ENCODE data around the gene PANK3.

DNA sequence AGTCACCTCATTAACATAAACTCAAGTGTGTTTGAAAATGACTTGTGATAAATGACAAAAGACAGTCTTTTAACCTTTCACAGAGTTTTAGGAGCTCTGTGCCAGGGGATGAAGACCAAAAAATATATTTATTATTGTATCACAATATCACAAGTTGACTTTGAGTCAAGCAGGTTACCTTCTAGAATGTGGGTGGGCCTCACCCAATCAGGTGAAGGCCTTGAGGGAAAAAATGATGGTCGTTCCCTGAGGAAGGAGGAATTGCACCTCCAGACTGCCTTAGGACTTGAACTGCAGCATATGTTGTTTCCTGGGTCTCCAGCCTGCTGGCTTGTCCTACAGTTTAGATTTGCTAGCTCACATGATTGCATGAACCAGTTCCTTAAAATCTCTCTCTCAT lies 41.6 kb upstream of the PANK3 start:
- no peak for TF ChIP-seq POLR2A (IDR thresholded peaks at IDR 0.05)
- TF ChIP-seq, protein P1, sequence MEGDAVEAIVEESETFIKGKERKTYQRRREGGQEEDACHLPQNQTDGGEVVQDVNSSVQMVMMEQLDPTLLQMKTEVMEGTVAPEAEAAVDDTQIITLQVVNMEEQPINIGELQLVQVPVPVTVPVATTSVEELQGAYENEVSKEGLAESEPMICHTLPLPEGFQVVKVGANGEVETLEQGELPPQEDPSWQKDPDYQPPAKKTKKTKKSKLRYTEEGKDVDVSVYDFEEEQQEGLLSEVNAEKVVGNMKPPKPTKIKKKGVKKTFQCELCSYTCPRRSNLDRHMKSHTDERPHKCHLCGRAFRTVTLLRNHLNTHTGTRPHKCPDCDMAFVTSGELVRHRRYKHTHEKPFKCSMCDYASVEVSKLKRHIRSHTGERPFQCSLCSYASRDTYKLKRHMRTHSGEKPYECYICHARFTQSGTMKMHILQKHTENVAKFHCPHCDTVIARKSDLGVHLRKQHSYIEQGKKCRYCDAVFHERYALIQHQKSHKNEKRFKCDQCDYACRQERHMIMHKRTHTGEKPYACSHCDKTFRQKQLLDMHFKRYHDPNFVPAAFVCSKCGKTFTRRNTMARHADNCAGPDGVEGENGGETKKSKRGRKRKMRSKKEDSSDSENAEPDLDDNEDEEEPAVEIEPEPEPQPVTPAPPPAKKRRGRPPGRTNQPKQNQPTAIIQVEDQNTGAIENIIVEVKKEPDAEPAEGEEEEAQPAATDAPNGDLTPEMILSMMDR (IDR thresholded peaks at IDR 0.05 in 8 of 11, conservative IDR thresholded peaks at IDR 0.05 in 3 of 11): no peak

All from spleen (tissue), 7 donors.